ENCODE results near the gene ASTN2. TPM values are rescaled to one million over a fixed set of nuclear protein-coding genes. Genes with fewer than 3 reads are reported as not detected.

The ASTN2 gene
- total RNA-seq, 1 donor from 2014 or later = 29.0 TPM

- Mint-ChIP-seq H3K9me3 (ENCODE audit: low read depth) (no peaks in the 10 kb centered on the region), H3K36me3 (ENCODE audit: insufficient read depth) (peaks cover 1% of the 10 kb centered on the region), H3K27me3 (no peaks in the 10 kb centered on the region), H3K4me1 (ENCODE audit: low read depth) (no peaks in the 10 kb centered on the region), H3K27ac (no peak overlapping the region), H3K4me3 (ENCODE audit: low read depth) (no peak overlapping the region)
- DNase-seq (ENCODE audit: low spot score, unreplicated experiment) = no peak
- no peak for TF ChIP-seq CTCF (IDR thresholded peaks at IDR 0.05; ENCODE audit: unreplicated experiment)
Observed at GRCh38 chr9:116626762-116627161, 788.1 kb downstream of the ASTN2 start.

GRCh38 chr9:116623715-116624114 is 791.1 kb downstream of the ASTN2 start:
- no peaks in the 10 kb centered on the region for H3K9me3 Mint-ChIP-seq (ENCODE audit: low read depth)
- no peaks in the 10 kb centered on the region for H3K27me3 Mint-ChIP-seq
- no peaks in the 10 kb centered on the region for H3K36me3 Mint-ChIP-seq (ENCODE audit: insufficient read depth)
- no peak for TF ChIP-seq CTCF (IDR thresholded peaks at IDR 0.05; ENCODE audit: unreplicated experiment)
- no peak overlapping the region for H3K4me3 Mint-ChIP-seq (ENCODE audit: low read depth)
- no peak overlapping the region for H3K27ac Mint-ChIP-seq
- DNase-seq (ENCODE audit: low spot score, unreplicated experiment) = no peak
- H3K4me1 Mint-ChIP-seq (ENCODE audit: low read depth) = no peaks in the 10 kb centered on the region

DNA sequence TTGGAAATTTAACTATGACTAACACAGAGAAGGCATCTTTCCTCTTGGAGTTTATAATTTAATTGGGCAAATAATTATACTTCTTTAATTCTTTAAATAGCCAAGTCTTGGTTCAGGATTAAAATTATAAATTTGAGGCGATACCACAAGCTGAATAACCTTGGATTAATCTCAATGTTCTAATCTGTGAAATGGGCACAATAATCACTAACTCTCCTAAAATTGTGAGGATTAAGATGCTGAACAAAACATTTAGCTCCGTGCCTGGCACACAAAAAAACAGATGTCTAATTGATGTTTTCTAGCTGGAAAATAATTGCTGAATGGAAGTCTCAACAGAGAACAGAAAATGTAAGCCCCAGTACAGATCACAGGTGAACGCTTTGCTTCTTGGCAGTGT is 797.5 kb downstream of the ASTN2 start:
- H3K27me3 Mint-ChIP-seq = no peaks in the 10 kb centered on the region
- peaks cover 8% of the 10 kb centered on the region for H3K9me3 Mint-ChIP-seq (ENCODE audit: low read depth)
- no peak for TF ChIP-seq CTCF (IDR thresholded peaks at IDR 0.05; ENCODE audit: unreplicated experiment)
- H3K4me1 Mint-ChIP-seq (ENCODE audit: low read depth) = no peaks in the 10 kb centered on the region
- H3K4me3 Mint-ChIP-seq (ENCODE audit: low read depth) = no peak overlapping the region
- H3K36me3 Mint-ChIP-seq (ENCODE audit: insufficient read depth) = peaks cover 20% of the 10 kb centered on the region
- H3K27ac Mint-ChIP-seq = no peak overlapping the region
- DNase-seq (ENCODE audit: low spot score, unreplicated experiment) = no peak

DNA sequence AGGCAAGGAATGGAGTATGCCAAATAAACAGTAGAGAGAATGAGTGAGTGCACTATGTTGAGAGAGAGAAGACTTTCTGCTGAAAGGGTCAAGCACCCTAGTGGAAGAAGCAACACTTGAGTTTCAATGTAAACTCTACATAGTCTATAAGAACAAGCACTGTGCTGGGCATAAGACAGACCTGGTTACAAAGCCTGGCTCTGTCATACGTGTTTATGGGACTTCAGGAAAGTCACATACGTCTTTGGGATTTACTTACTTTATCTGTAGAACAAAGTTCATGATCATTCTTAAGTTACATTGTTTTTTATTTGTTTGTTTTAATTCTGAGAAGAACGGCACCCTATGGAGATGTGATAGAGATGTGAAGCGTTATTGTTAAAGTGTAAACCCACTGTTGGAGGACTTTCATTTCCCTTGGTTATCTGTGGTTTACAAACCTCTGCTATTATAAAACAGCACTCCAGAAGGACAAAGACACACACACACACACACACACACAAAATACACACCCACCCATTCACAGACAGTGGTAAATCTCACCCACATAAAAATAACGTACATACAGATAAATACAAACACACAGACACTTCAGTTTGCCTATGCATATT is 798.4 kb downstream of the ASTN2 start:
- DNase-seq (ENCODE audit: low spot score, unreplicated experiment) = no peak
- peaks cover 8% of the 10 kb centered on the region for H3K9me3 Mint-ChIP-seq (ENCODE audit: low read depth)
- no peak overlapping the region for H3K4me3 Mint-ChIP-seq (ENCODE audit: low read depth)
- H3K4me1 Mint-ChIP-seq (ENCODE audit: low read depth) = no peaks in the 10 kb centered on the region
- TF ChIP-seq CTCF (IDR thresholded peaks at IDR 0.05; ENCODE audit: unreplicated experiment) = no peak
- no peaks in the 10 kb centered on the region for H3K27me3 Mint-ChIP-seq
- H3K27ac Mint-ChIP-seq = no peak overlapping the region
- H3K36me3 Mint-ChIP-seq (ENCODE audit: insufficient read depth) = peaks cover 22% of the 10 kb centered on the region

- H3K4me1 Mint-ChIP-seq (ENCODE audit: low read depth) = no peaks in the 10 kb centered on the region
- TF ChIP-seq CTCF (IDR thresholded peaks at IDR 0.05; ENCODE audit: unreplicated experiment) = no peak
- H3K4me3 Mint-ChIP-seq (ENCODE audit: low read depth) = no peak overlapping the region
- no peaks in the 10 kb centered on the region for H3K27me3 Mint-ChIP-seq
- peaks cover 9% of the 10 kb centered on the region for H3K36me3 Mint-ChIP-seq (ENCODE audit: insufficient read depth)
- DNase-seq (ENCODE audit: low spot score, unreplicated experiment) = no peak
- no peaks in the 10 kb centered on the region for H3K9me3 Mint-ChIP-seq (ENCODE audit: low read depth)
- H3K27ac Mint-ChIP-seq = no peak overlapping the region
Observed at GRCh38 chr9:116608064-116608463, 806.8 kb downstream of the ASTN2 start.

Data from progenitor cell of endocrine pancreas (in vitro differentiated cells).